Measurements from ENCODE around the gene SH3RF3. TPM values are rescaled to one million over a fixed set of nuclear protein-coding genes. Genes with fewer than 3 reads are reported as not detected.
A peak's percentile ranks its signal among the peaks of the same experiment; 100 is the strongest.

Gene SH3RF3
- total RNA-seq, 1 donor from 2014 or later: under 0.01 TPM

DNA sequence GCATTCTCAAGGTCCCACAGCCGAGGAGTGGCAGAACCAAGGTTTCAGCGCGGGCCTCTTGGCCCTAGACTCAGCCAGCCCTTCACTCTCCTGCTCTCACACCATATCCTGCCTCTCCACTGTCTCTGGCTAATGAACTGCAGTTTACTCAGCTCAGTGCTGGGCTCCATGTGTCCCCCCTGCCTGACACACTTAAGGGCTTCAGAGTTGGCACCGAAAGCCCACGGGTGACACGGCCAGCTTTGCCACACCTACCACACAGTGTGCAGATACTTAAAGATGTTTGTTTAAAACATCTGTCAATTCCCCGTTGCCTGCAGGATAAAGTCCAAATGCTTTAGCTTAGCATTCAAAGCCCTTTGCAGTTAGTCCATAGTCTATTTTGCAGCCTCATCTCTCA, 243.6 kb downstream of the SH3RF3 start:
- TF ChIP-seq, protein P1, sequence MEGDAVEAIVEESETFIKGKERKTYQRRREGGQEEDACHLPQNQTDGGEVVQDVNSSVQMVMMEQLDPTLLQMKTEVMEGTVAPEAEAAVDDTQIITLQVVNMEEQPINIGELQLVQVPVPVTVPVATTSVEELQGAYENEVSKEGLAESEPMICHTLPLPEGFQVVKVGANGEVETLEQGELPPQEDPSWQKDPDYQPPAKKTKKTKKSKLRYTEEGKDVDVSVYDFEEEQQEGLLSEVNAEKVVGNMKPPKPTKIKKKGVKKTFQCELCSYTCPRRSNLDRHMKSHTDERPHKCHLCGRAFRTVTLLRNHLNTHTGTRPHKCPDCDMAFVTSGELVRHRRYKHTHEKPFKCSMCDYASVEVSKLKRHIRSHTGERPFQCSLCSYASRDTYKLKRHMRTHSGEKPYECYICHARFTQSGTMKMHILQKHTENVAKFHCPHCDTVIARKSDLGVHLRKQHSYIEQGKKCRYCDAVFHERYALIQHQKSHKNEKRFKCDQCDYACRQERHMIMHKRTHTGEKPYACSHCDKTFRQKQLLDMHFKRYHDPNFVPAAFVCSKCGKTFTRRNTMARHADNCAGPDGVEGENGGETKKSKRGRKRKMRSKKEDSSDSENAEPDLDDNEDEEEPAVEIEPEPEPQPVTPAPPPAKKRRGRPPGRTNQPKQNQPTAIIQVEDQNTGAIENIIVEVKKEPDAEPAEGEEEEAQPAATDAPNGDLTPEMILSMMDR (IDR thresholded peaks at IDR 0.05; ENCODE audit: insufficient read depth, low read length, severe bottlenecking): no peak
- DNase-seq (ENCODE audit: low read depth): no peak
- Histone ChIP-seq H3K27me3 (ENCODE audit: control insufficient read depth, insufficient read depth, low read length) (peaks cover 1% of the 10 kb centered on the region), H3K36me3 (ENCODE audit: control insufficient read depth, insufficient read depth, low read length) (no peaks in the 10 kb centered on the region), H3K4me3 (ENCODE audit: low read depth, low read length) (no peak overlapping the region)
- no peak for FAIRE-seq

DNA sequence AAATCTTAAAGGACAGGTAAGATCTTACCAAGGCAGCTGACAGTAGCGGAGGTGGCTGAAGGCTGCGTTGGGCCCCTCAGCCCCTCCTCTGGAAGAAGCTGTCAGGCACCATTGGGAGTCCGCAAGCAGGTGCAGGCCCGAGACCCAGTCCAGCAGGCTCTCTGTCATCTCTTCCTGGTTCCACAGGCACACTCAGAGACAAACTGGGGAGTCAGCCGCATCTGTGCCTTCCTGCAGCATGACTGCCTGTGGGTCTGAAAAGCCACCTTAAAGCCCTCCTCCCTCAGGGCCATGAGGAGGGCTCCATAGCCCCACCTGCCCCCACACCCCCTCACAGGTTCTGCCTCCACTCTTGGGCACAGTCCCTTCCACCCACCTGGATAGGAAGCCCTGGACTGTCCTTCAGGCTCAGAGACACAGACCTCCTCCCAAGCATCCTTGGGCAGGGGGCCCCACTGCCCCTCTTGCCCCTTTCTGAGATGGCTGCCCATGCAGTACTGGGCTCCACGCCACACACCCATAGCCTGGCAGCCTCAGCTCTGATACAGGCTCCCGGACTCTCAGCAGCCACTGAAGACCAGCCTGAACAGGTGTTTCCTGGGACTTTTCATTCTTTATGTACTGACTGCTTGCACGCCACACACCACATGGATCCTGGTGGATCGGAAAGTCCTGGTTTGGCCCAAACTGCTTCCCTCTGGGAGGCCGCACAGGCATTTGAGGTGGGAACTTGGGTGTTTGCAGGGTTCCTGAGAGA, 245.0 kb downstream of the SH3RF3 start:
- FAIRE-seq (no peak), DNase-seq (ENCODE audit: low read depth) (no peak)
- no peaks in the 10 kb centered on the region for H3K36me3 ChIP-seq (ENCODE audit: control insufficient read depth, insufficient read depth, low read length)
- TF ChIP-seq, protein P1 (IDR thresholded peaks at IDR 0.05; ENCODE audit: insufficient read depth, low read length, severe bottlenecking): no peak
- peaks cover 1% of the 10 kb centered on the region for H3K27me3 ChIP-seq (ENCODE audit: control insufficient read depth, insufficient read depth, low read length)
- no peak overlapping the region for H3K4me3 ChIP-seq (ENCODE audit: low read depth, low read length)

DNA sequence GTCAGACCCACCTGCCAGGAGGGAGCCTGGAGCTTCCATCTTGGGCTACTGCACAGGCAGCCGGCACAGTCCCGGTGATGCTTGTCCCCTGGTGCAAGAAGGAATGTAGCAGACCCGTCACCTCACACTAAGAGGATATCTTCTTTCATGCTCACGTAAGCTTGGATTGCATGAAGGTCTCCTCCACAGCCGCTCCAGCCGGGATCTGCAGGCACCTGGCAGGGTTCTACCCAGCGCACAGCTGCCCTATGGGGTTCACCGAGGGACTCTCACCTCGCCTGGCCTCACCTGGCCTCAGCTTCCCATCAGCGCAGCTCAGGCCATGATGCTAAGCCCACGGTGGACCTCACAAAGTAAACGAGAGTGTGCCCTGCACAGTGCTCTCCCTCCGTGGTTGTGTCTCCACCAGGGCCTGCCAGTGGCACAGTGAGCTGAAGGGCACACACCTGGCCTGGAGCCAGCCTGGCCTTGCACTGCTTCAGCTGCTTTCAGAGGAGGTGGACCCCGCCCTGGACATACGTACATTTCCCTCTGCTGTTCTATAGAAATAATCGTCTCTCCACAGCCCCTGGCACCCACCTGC, 245.6 kb downstream of the SH3RF3 start:
- TF ChIP-seq, protein P1 (IDR thresholded peaks at IDR 0.05; ENCODE audit: insufficient read depth, low read length, severe bottlenecking): no peak
- no peak overlapping the region for H3K4me3 ChIP-seq (ENCODE audit: low read depth, low read length)
- peak; percentile 55 for FAIRE-seq
- DNase-seq (ENCODE audit: low read depth): no peak
- H3K36me3 ChIP-seq (ENCODE audit: control insufficient read depth, insufficient read depth, low read length): no peaks in the 10 kb centered on the region
- H3K27me3 ChIP-seq (ENCODE audit: control insufficient read depth, insufficient read depth, low read length): peaks cover 1% of the 10 kb centered on the region

DNA sequence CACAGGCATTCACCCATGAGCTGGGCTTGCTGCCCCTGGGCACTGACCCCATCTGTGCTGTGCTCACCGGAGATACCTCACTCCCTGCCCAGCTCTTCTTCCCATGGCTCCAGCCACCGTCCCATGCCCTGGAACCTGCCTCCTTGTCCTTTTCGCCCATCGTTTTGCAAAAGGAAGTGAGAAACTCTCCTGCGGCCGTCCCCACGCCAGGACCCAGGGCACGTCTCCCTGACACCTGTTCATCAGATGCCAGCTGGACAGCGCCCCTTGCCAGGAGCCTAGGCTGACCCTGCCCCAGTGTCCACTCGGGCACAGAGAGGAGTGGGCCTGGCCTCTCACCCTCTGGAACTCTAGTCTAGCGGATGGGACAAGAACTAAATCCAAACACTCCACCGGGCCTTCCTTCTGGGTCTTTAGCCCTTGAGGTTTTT, 246.1 kb downstream of the SH3RF3 start:
- TF ChIP-seq, protein P1 (IDR thresholded peaks at IDR 0.05; ENCODE audit: insufficient read depth, low read length, severe bottlenecking): no peak
- no peak for FAIRE-seq
- DNase-seq (ENCODE audit: low read depth): no peak
- no peak overlapping the region for H3K4me3 ChIP-seq (ENCODE audit: low read depth, low read length)
- H3K27me3 ChIP-seq (ENCODE audit: control insufficient read depth, insufficient read depth, low read length): peaks cover 1% of the 10 kb centered on the region
- no peaks in the 10 kb centered on the region for H3K36me3 ChIP-seq (ENCODE audit: control insufficient read depth, insufficient read depth, low read length)

DNA sequence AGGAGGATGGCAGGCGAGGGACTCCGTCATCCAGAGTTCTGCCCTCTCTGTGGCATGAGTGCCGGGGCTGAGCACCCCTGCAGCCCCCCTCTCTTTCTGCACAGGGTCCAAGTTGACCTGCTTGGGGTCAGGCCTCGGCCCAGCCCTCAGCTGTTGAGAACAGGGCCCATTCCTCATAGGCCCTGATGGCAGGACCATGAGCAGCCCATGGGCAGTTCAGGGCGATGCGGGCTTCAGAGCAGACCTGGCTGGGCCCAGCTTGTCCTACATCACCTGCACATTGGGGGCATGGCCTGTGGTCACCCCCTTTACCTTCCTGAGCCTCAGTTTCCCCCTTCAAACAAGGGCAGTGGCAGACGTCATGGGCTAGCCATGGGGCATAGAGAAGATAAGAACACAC, 246.7 kb downstream of the SH3RF3 start:
- FAIRE-seq: no peak
- no peaks in the 10 kb centered on the region for H3K36me3 ChIP-seq (ENCODE audit: control insufficient read depth, insufficient read depth, low read length)
- no peak overlapping the region for H3K4me3 ChIP-seq (ENCODE audit: low read depth, low read length)
- peaks cover 1% of the 10 kb centered on the region for H3K27me3 ChIP-seq (ENCODE audit: control insufficient read depth, insufficient read depth, low read length)
- TF ChIP-seq, protein P1 (IDR thresholded peaks at IDR 0.05; ENCODE audit: insufficient read depth, low read length, severe bottlenecking): no peak
- no peak for DNase-seq (ENCODE audit: low read depth)

All from bronchial epithelial cell (primary cell).